Measurements from ENCODE around the gene MPP1. TPM values are rescaled to one million over a fixed set of nuclear protein-coding genes. Genes with fewer than 3 reads are reported as not detected.
A peak's percentile ranks its signal among the peaks of the same experiment; 100 is the strongest.

Gene MPP1
- total and polyA plus RNA-seq, 9 of the 15 experiments (the other 6 are each of a cell fraction or from before 2014, with no cell fraction given): 227 to 395 (median 283) TPM

- TF ChIP-seq ELK3 (CRISPR knock-in tag; IDR thresholded peaks at IDR 0.05) (no peak), TAF15 (IDR thresholded peaks at IDR 0.05; ENCODE audit: low read depth, low read length) (no peak), NR2C1 (IDR thresholded peaks at IDR 0.05) (no peak; the same call in 1 of the 2 replicates), NR2C1 (tag; IDR thresholded peaks at IDR 0.05) (no peak), IRF1 (CRISPR knock-in tag; IDR thresholded peaks at IDR 0.05; ENCODE audit: borderline replicate concordance) (no peak), PKNOX1 (IDR thresholded peaks at IDR 0.05) (peak; percentile 64), MEF2A (IDR thresholded peaks at IDR 0.05; ENCODE audit: control insufficient read depth, low read depth, low read length) (no peak), PTTG1 (tag; IDR thresholded peaks at IDR 0.05; ENCODE audit: low read depth) (no peak), DACH1 (IDR thresholded peaks at IDR 0.05; ENCODE audit: partially characterized antibody) (no peak), BRD4 (IDR thresholded peaks at IDR 0.05) (no peak), BCL6 (CRISPR knock-in tag; IDR thresholded peaks at IDR 0.05) (no peak)
These were observed 14.6 kb upstream of the MPP1 start (continued) for GRCh38 chrX:154819771-154820341.
